A549 (cell line): Measurements from ENCODE around the gene SLC35E1. TPM values are rescaled to one million over a fixed set of nuclear protein-coding genes. Genes with fewer than 3 reads are reported as not detected.

Experiments used
- ATAC-seq, 2 experiments: fragments of 200-7000 bp in 1 of 2; fragments of >200 bp in 1 of 2; cut with Nextera tagmentation in 1 of 2; cut with Tn5 transposase in 1 of 2; 3 replicates each; pipeline versions ENCODE4 v1.8.0 to v1.9.1; 2018 to 2020; ENCODE audit warnings: mild to moderate bottlenecking in 1 of 2, moderate library complexity in 1 of 2
- CTCF ChIA-PET: fragments of 300-600 bp; sonication (Branson Sonifier 250); formaldehyde crosslinking; extraction: SDS; loops from one replicate; lab custom pipeline; 2021; ENCODE audit warnings: antibody characterized with exemption, inconsistent platforms; lab: Yijun Ruan, JAX
- POLR2A ChIA-PET: fragments of 350-600 bp; formaldehyde crosslinking; extraction: SDS; loops from one replicate; lab custom pipeline; 2021; ENCODE audit warnings: antibody characterized with exemption, inconsistent platforms; lab: Yijun Ruan, JAX
- DNase-seq, 2 experiments: peaks; one replicate each; pipeline versions ENCODE4 v3.0.0 to v3.0.0-alpha.2; 2011 to 2016; ENCODE audit warnings: low read depth in 1 of 2, low spot score in 1 of 2
- FAIRE-seq: peaks from 2 replicates; lab custom pipeline; 2011; peaks lifted over from hg19 to GRCh38; lab: Jason Lieb, UNC
- H3K27ac ChIP-seq, 2 experiments: fragments of >200 bp; sonication (Bioruptor Twin); formaldehyde crosslinking; 3 replicates each; pipeline ENCODE4 v1.5.1; 2016 to 2017
- H3K4me1 ChIP-seq: fragments of >200 bp; sonication (Bioruptor Twin); formaldehyde crosslinking; 3 replicates; pipeline ENCODE4 v1.6.1; 2016
- H3K4me2 ChIP-seq: fragments of >200 bp; sonication (Bioruptor Twin); formaldehyde crosslinking; 3 replicates; pipeline ENCODE4 v1.6.1; 2016
- H3K4me3 ChIP-seq: fragments of >200 bp; sonication (Bioruptor Twin); formaldehyde crosslinking; 3 replicates; pipeline ENCODE4 v1.5.1; 2016
- H3K9me3 ChIP-seq: fragments of >200 bp; sonication (Bioruptor Twin); formaldehyde crosslinking; 3 replicates; pipeline ENCODE4 v1.6.1; 2016
- BHLHE40 ChIP-seq: IDR thresholded peaks from 2 replicates; pipeline ENCODE4 v1.6.1; 2012; ENCODE audit warnings: low read depth, low read length, inconsistent platforms
- CEBPB ChIP-seq, 2 experiments: fragments of >200 bp in 1 of 2; sonication (Bioruptor Twin) in 1 of 2; formaldehyde crosslinking in 1 of 2; IDR thresholded peaks; 2 replicates each; pipeline ENCODE4 v1.6.1; 2012 to 2016
- CHD2 ChIP-seq: fragments of 150-350 bp; IDR thresholded peaks from 2 replicates; pipeline ENCODE4 v1.6.1; 2014; ENCODE audit warnings: low read length; ENCODE audit not compliant: partially characterized antibody
- EHMT2 ChIP-seq: fragments of 200-600 bp; sonication (generic); IDR thresholded peaks from 2 replicates; pipeline ENCODE4 v1.6.1; 2016; ENCODE audit warnings: antibody characterized with exemption, low read depth, mild to moderate bottlenecking, moderate library complexity
- FOSB ChIP-seq: fragments of 250-450 bp; sonication (Bioruptor Pico); IDR thresholded peaks from 2 replicates; pipeline ENCODE4 v1.5.0; 2020; ENCODE audit warnings: mild to moderate bottlenecking, moderate library complexity
- FOSL2 ChIP-seq, 2 experiments: fragments of 450-650 bp in 1 of 2; fragments of >200 bp in 1 of 2; sonication (Bioruptor Twin) in 1 of 2; formaldehyde crosslinking; IDR thresholded peaks; 2 replicates each; pipeline versions ENCODE4 v1.5.0 to v1.6.1; 2016 to 2020; ENCODE audit warnings: mild to moderate bottlenecking in 1 of 2, moderate library complexity in 1 of 2
- FOXS1 ChIP-seq: fragments of 250-450 bp; sonication (Bioruptor Pico); IDR thresholded peaks from 2 replicates; pipeline ENCODE4 v1.5.0; 2020; ENCODE audit warnings: mild to moderate bottlenecking, moderate library complexity
- HEYL ChIP-seq: fragments of 250-450 bp; sonication (Bioruptor Pico); IDR thresholded peaks from 2 replicates; pipeline ENCODE4 v1.8.0; 2021; ENCODE audit warnings: mild to moderate bottlenecking, moderate library complexity
- HOXA7 ChIP-seq: fragments of 250-450 bp; sonication (Bioruptor Pico); IDR thresholded peaks from 2 replicates; pipeline ENCODE4 v1.5.0; 2020; ENCODE audit warnings: mild to moderate bottlenecking, moderate library complexity
- HOXB13 ChIP-seq: fragments of 250-450 bp; sonication (Bioruptor Pico); IDR thresholded peaks from 2 replicates; pipeline ENCODE4 v1.5.0; 2020; ENCODE audit warnings: low read depth, mild to moderate bottlenecking, moderate library complexity
- HOXB5 ChIP-seq: fragments of 250-450 bp; sonication (Bioruptor Pico); IDR thresholded peaks from 2 replicates; pipeline ENCODE4 v1.5.0; 2020; ENCODE audit warnings: mild to moderate bottlenecking, moderate library complexity
- JUN ChIP-seq, 2 experiments: fragments of >200 bp; sonication (Bioruptor Twin); formaldehyde crosslinking; IDR thresholded peaks; 2 replicates in 1 of 2; 3 replicates in 1 of 2; pipeline ENCODE4 v1.6.1; 2016 to 2017
- KDM5A ChIP-seq: fragments of 200-600 bp; sonication (generic); IDR thresholded peaks from 2 replicates; pipeline ENCODE4 v1.6.1; 2016; ENCODE audit warnings: antibody characterized with exemption, mild to moderate bottlenecking
- MYC ChIP-seq: IDR thresholded peaks from 2 replicates; pipeline ENCODE4 v1.6.1; 2012; ENCODE audit warnings: mild to moderate bottlenecking, inconsistent platforms, low read length, improper control_type of control experiment, borderline replicate concordance
- NPAS2 ChIP-seq: fragments of 250-450 bp; sonication (Bioruptor Pico); IDR thresholded peaks from 2 replicates; pipeline ENCODE4 v1.8.0; 2022; ENCODE audit warnings: mild to moderate bottlenecking, moderate library complexity, borderline replicate concordance
- POLR2AphosphoS2 ChIP-seq: conservative IDR thresholded peaks from 2 replicates; pipeline ENCODE4 v1.6.1; 2012; ENCODE audit warnings: low read length, improper control_type of control experiment, inconsistent platforms
- RARB ChIP-seq: fragments of 250-450 bp; sonication (Bioruptor Pico); IDR thresholded peaks from 2 replicates; pipeline ENCODE4 v1.8.0; 2021; ENCODE audit warnings: mild to moderate bottlenecking, moderate library complexity
- RFX5 ChIP-seq: fragments of 450-650 bp; IDR thresholded peaks from 2 replicates; pipeline ENCODE4 v1.7.1; 2014; ENCODE audit warnings: antibody characterized with exemption, mild to moderate bottlenecking, moderate library complexity
- RNF2 ChIP-seq: fragments of 200-600 bp; sonication (generic); IDR thresholded peaks from 2 replicates; pipeline ENCODE4 v1.6.1; 2016; ENCODE audit warnings: low read depth, mild to moderate bottlenecking, antibody characterized with exemption, moderate library complexity, borderline replicate concordance
- SMC3 ChIP-seq: fragments of >200 bp; sonication (Bioruptor Twin); formaldehyde crosslinking; IDR thresholded peaks from 3 replicates; pipeline ENCODE4 v1.6.1; 2018; ENCODE audit warnings: inconsistent platforms
- ZC3H11A ChIP-seq: fragments of 450-650 bp; IDR thresholded peaks from 2 replicates; pipeline ENCODE4 v1.6.1; 2014; ENCODE audit warnings: antibody characterized with exemption, mild to moderate bottlenecking
- ZNF302 ChIP-seq: fragments of 250-450 bp; sonication (Bioruptor Pico); IDR thresholded peaks from 2 replicates; pipeline ENCODE4 v1.9.0; 2021; ENCODE audit warnings: inconsistent platforms, mild to moderate bottlenecking, moderate library complexity
- ZSCAN20 ChIP-seq: fragments of 250-450 bp; sonication (Bioruptor Pico); IDR thresholded peaks from 2 replicates; pipeline ENCODE4 v1.8.0; 2022; ENCODE audit warnings: mild to moderate bottlenecking, moderate library complexity
- WGBS: methylation state at CpG from one replicate; pipeline ENCODE4 v1.1.6; 2017; ENCODE audit errors: missing lambda C conversion rate; 5-methylcytosine and 5-hydroxymethylcytosine counted together
- polyA plus RNA-seq, 4 experiments: library from polyadenylated mRNA; depleted of rRNA in 3 of 4; stranded (reverse); fragments of >200 nt; fragmentation: RNase III in 1 of 4; extraction: RNeasy Plus Mini Kit Qiagen cat#74134 plus additional on column Dnase treatment in 1 of 4; gene quantifications; 2 replicates in 3 of 4; 3 replicates in 1 of 4; pipeline ENCODE4 v1.2.3, GENCODE V29; 2011 to 2017
- TF ChIP-seq, protein P1 (sequence below): fragments of 250-450 bp; sonication (Bioruptor Pico); IDR thresholded peaks from 2 replicates; pipeline ENCODE4 v1.5.0; 2021; ENCODE audit warnings: mild to moderate bottlenecking, moderate library complexity, borderline replicate concordance
- TF ChIP-seq, protein P2 (sequence below): IDR thresholded peaks from 2 replicates; pipeline ENCODE4 v1.6.1; 2012; ENCODE audit warnings: low read depth, borderline replicate concordance
- TF ChIP-seq, protein P3 (sequence below): fragments of 250-450 bp; sonication (Bioruptor Pico); IDR thresholded peaks from 2 replicates; pipeline ENCODE4 v1.5.0; 2020; ENCODE audit warnings: low read depth, mild to moderate bottlenecking, moderate library complexity

SLC35E1 gene
- polyA plus RNA-seq, 2 of the 4 experiments (the other 2 are of a cell fraction): 17.2 to 25.1 TPM

GRCh38 chr19:16566161-16566560, 6.1 kb downstream of the SLC35E1 start:
- WGBS: 93% methylated on average over 10 of the region's 10 CpGs
- H3K9me3 ChIP-seq: no peaks in the 10 kb centered on the region
- no peak for FAIRE-seq
- DNase-seq: no peak
- H3K4me2 ChIP-seq: no peak overlapping the region
- no peak overlapping the region for H3K27ac ChIP-seq
- POLR2A ChIA-PET: interaction anchor here (1.0 kb wide), 1 partner anchor 23 kb away, joined by 3 read pairs; no protein-coding TSS in a partner anchor
- TF ChIP-seq NPAS2 (CRISPR knock-in tag) (no peak), ZSCAN20 (no peak), EHMT2 (no peak), HOXA7 (CRISPR knock-in tag) (no peak)
- TF ChIP-seq, all 56 proteins: peak for 0
- no peak for ATAC-seq
- H3K4me3 ChIP-seq: no peak overlapping the region
- CTCF ChIA-PET: no interaction called here
- H3K4me1 ChIP-seq: peaks cover 14% of the 10 kb centered on the region

DNA sequence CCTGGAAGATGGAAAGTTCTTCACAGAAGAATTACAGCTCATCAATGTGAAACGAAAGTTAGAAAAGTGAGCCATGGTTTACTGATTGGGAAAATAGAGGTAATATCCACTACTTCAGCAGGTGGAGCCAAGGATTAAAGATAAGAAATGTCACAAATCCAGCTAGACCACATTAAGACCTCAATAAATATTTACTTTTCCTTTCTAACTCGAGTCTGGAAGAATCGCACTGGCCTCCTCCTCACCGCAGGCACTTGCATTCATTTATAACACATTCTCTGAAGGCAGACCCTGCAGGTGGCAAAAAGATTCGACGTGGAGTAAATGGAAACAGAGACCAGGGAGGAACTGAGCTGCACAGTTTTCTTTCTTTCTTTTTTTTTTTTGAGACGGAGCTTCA, 7.4 kb downstream of the SLC35E1 start:
- Histone ChIP-seq H3K27ac (no peak overlapping the region), H3K4me1 (peaks cover 11% of the 10 kb centered on the region), H3K4me2 (no peak overlapping the region), H3K9me3 (no peaks in the 10 kb centered on the region), H3K4me3 (no peak overlapping the region)
- WGBS: 81% methylated on average over 7 of the region's 7 CpGs
- DNase-seq (no peak), FAIRE-seq (no peak), ATAC-seq (no peak)
- POLR2A ChIA-PET: no interaction called here
- CTCF ChIA-PET: no interaction called here
- TF ChIP-seq ZNF302 (CRISPR knock-in tag) (no peak), RFX5 (no peak), CEBPB (IDR thresholded peaks at IDR 0.05) (no peak), ZSCAN20 (no peak), RARB (CRISPR knock-in tag) (no peak), JUN (IDR thresholded peaks at IDR 0.05) (no peak), HOXB5 (CRISPR knock-in tag) (no peak), BHLHE40 (no peak), MYC (no peak), FOSB (CRISPR knock-in tag) (no peak), HEYL (CRISPR knock-in tag) (no peak), KDM5A (no peak), SMC3 (no peak)

GRCh38 chr19:16562608-16563025, 9.6 kb downstream of the SLC35E1 start:
- no peak overlapping the region for H3K4me3 ChIP-seq
- CTCF ChIA-PET: interaction anchor here (0.6 to 0.8 kb wide), 2 partner anchors 9 to 31 kb away, joined by 3 to 5 read pairs; no protein-coding TSS in a partner anchor
- DNase-seq (no peak), ATAC-seq (no peak), FAIRE-seq (no peak)
- WGBS: 93% methylated on average over 5 of the region's 6 CpGs
- no peak overlapping the region for H3K4me2 ChIP-seq
- H3K4me1 ChIP-seq: no peaks in the 10 kb centered on the region
- no peak overlapping the region for H3K27ac ChIP-seq
- no peaks in the 10 kb centered on the region for H3K9me3 ChIP-seq
- TF ChIP-seq POLR2AphosphoS2 (no peak), FOSL2 (IDR thresholded peaks at IDR 0.05) (no peak), FOSL2 (CRISPR knock-in tag; IDR thresholded peaks at IDR 0.05) (no peak), CHD2 (no peak), RNF2 (no peak), JUN (IDR thresholded peaks at IDR 0.05) (no peak), FOXS1 (CRISPR knock-in tag) (no peak), HOXB13 (CRISPR knock-in tag) (no peak), ZC3H11A (no peak)
- TF ChIP-seq, protein P1, sequence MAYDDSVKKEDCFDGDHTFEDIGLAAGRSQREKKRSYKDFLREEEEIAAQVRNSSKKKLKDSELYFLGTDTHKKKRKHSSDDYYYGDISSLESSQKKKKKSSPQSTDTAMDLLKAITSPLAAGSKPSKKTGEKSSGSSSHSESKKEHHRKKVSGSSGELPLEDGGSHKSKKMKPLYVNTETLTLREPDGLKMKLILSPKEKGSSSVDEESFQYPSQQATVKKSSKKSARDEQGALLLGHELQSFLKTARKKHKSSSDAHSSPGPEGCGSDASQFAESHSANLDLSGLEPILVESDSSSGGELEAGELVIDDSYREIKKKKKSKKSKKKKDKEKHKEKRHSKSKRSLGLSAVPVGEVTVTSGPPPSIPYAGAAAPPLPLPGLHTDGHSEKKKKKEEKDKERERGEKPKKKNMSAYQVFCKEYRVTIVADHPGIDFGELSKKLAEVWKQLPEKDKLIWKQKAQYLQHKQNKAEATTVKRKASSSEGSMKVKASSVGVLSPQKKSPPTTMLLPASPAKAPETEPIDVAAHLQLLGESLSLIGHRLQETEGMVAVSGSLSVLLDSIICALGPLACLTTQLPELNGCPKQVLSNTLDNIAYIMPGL (CRISPR knock-in tag): no peak
- TF ChIP-seq, protein P2, sequence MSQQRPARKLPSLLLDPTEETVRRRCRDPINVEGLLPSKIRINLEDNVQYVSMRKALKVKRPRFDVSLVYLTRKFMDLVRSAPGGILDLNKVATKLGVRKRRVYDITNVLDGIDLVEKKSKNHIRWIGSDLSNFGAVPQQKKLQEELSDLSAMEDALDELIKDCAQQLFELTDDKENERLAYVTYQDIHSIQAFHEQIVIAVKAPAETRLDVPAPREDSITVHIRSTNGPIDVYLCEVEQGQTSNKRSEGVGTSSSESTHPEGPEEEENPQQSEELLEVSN: no peak
- TF ChIP-seq, protein P3, sequence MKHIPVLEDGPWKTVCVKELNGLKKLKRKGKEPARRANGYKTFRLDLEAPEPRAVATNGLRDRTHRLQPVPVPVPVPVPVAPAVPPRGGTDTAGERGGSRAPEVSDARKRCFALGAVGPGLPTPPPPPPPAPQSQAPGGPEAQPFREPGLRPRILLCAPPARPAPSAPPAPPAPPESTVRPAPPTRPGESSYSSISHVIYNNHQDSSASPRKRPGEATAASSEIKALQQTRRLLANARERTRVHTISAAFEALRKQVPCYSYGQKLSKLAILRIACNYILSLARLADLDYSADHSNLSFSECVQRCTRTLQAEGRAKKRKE: no peak
- POLR2A ChIA-PET: interaction anchor here (0.9 kb wide), 1 partner anchor 20 kb away, joined by 3 read pairs; the partner anchor contains the start of gene CHERP
